ENCODE results near the gene TRPM3.

TRPM3 gene

GRCh38 chr9:70784456-70784855 is 337.0 kb downstream of the TRPM3 start:
- DNase-seq (ENCODE audit: low read depth), result no peak
- no peak for TF ChIP-seq MAX (IDR thresholded peaks at IDR 0.05; ENCODE audit: low read depth, low read length)
- H3K4me3 ChIP-seq (ENCODE audit: low read depth, low read length), result no peak overlapping the region

- H3K4me3 ChIP-seq (ENCODE audit: low read depth, low read length), result no peak overlapping the region
- DNase-seq (ENCODE audit: low read depth), result no peak
- TF ChIP-seq CTCF (IDR thresholded peaks at IDR 0.05; ENCODE audit: low read depth, low read length) (no peak), POLR2A (IDR thresholded peaks at IDR 0.05; ENCODE audit: extremely low read depth, insufficient read length) (no peak), MYC (IDR thresholded peaks at IDR 0.05; ENCODE audit: low read depth, low read length) (no peak), MAX (IDR thresholded peaks at IDR 0.05; ENCODE audit: low read depth, low read length) (no peak)
These were observed 342.9 kb downstream of the TRPM3 start for GRCh38 chr9:70778568-70778967.

- TF ChIP-seq MAX (IDR thresholded peaks at IDR 0.05; ENCODE audit: low read depth, low read length) (no peak), MYC (IDR thresholded peaks at IDR 0.05; ENCODE audit: low read depth, low read length) (no peak), POLR2A (IDR thresholded peaks at IDR 0.05; ENCODE audit: extremely low read depth, insufficient read length) (no peak), CTCF (IDR thresholded peaks at IDR 0.05; ENCODE audit: low read depth, low read length) (no peak)
These were observed 347.8 kb downstream of the TRPM3 start for GRCh38 chr9:70773579-70773978.

GRCh38 chr9:70772601-70773000 is 348.8 kb downstream of the TRPM3 start:
- H3K4me3 ChIP-seq (ENCODE audit: low read depth, low read length), result no peak overlapping the region
- TF ChIP-seq MAX (IDR thresholded peaks at IDR 0.05; ENCODE audit: low read depth, low read length), result no peak
- no peak for TF ChIP-seq MYC (IDR thresholded peaks at IDR 0.05; ENCODE audit: low read depth, low read length)
- no peak for TF ChIP-seq POLR2A (IDR thresholded peaks at IDR 0.05; ENCODE audit: extremely low read depth, insufficient read length)
- no peak for TF ChIP-seq CTCF (IDR thresholded peaks at IDR 0.05; ENCODE audit: low read depth, low read length)
- DNase-seq (ENCODE audit: low read depth), result no peak

More at GRCh38 chr9:70773579-70773978, 347.8 kb downstream of the TRPM3 start:
- no peak overlapping the region for H3K4me3 ChIP-seq (ENCODE audit: low read depth, low read length)
- no peak for DNase-seq (ENCODE audit: low read depth)

GRCh38 chr9:70765946-70766345 is 355.5 kb downstream of the TRPM3 start:
- H3K4me3 ChIP-seq (ENCODE audit: low read depth, low read length), result no peak overlapping the region
- no peak for TF ChIP-seq CTCF (IDR thresholded peaks at IDR 0.05; ENCODE audit: low read depth, low read length)
- TF ChIP-seq MAX (IDR thresholded peaks at IDR 0.05; ENCODE audit: low read depth, low read length), result no peak
- no peak for TF ChIP-seq POLR2A (IDR thresholded peaks at IDR 0.05; ENCODE audit: extremely low read depth, insufficient read length)
- no peak for TF ChIP-seq MYC (IDR thresholded peaks at IDR 0.05; ENCODE audit: low read depth, low read length)
- no peak for DNase-seq (ENCODE audit: low read depth)

- TF ChIP-seq CTCF (IDR thresholded peaks at IDR 0.05; ENCODE audit: low read depth, low read length), result no peak
- TF ChIP-seq MYC (IDR thresholded peaks at IDR 0.05; ENCODE audit: low read depth, low read length), result no peak
- TF ChIP-seq MAX (IDR thresholded peaks at IDR 0.05; ENCODE audit: low read depth, low read length), result no peak
- TF ChIP-seq POLR2A (IDR thresholded peaks at IDR 0.05; ENCODE audit: extremely low read depth, insufficient read length), result no peak
- no peak overlapping the region for H3K4me3 ChIP-seq (ENCODE audit: low read depth, low read length)
- no peak for DNase-seq (ENCODE audit: low read depth)
These were observed 360.2 kb downstream of the TRPM3 start for GRCh38 chr9:70761139-70761670.
